ENCODE results near the gene ARHGAP44. TPM values are rescaled to one million over a fixed set of nuclear protein-coding genes. Genes with fewer than 3 reads are reported as not detected.

ARHGAP44 gene
- total and polyA plus RNA-seq, 2 experiments from 2014 or later: 5.8 to 16.4 TPM

- no peaks in the 10 kb centered on the region for H3K36me3 ChIP-seq (ENCODE audit: insufficient read depth)
- Mint-ChIP-seq H3K4me3 (no peak overlapping the region), H3K27ac (peak overlapping the region; percentile 53; the same call in 1 of the 2 replicates), H3K4me1 (peaks cover 9% of the 10 kb centered on the region; the same call in 2 of the 3 replicates), H3K9me3 (peaks cover 10% of the 10 kb centered on the region), H3K27me3 (ENCODE audit: insufficient read depth, low read depth, poor library complexity) (peaks cover under 1% of the 10 kb centered on the region), H3K36me3 (ENCODE audit: low read depth) (peaks cover 7% of the 10 kb centered on the region)
- TF ChIP-seq CREB1 (CRISPR knock-in tag; IDR thresholded peaks at IDR 0.05; ENCODE audit: low read depth) (no peak), STAT1 (IDR thresholded peaks at IDR 0.05; ENCODE audit: unreplicated experiment) (no peak), EZH2phosphoT487 (IDR thresholded peaks at IDR 0.05; ENCODE audit: unreplicated experiment) (no peak), REST (IDR thresholded peaks at IDR 0.05; ENCODE audit: unreplicated experiment) (no peak), POLR2AphosphoS5 (IDR thresholded peaks at IDR 0.05; ENCODE audit: low read depth) (no peak), CTCF (conservative IDR thresholded peaks at IDR 0.05; ENCODE audit: low read depth in 2 of 2) (no peak), NANOG (IDR thresholded peaks at IDR 0.05; ENCODE audit: borderline replicate concordance) (no peak)
- H3F3A ChIP-seq (replicated peaks; ENCODE audit: low read depth): no peaks in the 10 kb centered on the region
- peaks cover under 1% of the 10 kb centered on the region; the same call in 1 of the 2 replicates for H3K9me2 ChIP-seq (ENCODE audit: insufficient read depth)
- no peak overlapping the region for H3K4me2 ChIP-seq
- no peak overlapping the region for H3K27ac ChIP-seq (ENCODE audit: low read depth)
- H3K4me1 ChIP-seq (ENCODE audit: insufficient read depth): peaks cover 10% of the 10 kb centered on the region; the same call in 1 of the 2 replicates
- H3K27me3 ChIP-seq (ENCODE audit: insufficient read depth): no peaks in the 10 kb centered on the region
- H3K79me2 ChIP-seq (replicated peaks; ENCODE audit: insufficient read depth): peaks cover 24% of the 10 kb centered on the region
- no peak overlapping the region for H2AFZ ChIP-seq
- no peaks in the 10 kb centered on the region; the same call in 1 of the 2 replicates for H4K20me1 ChIP-seq (replicated peaks; ENCODE audit: insufficient read depth)
- DNase-seq (ENCODE audit: low spot score) (no peak), ATAC-seq (no peak)
- no peak overlapping the region for H3K4me3 ChIP-seq
Observed at GRCh38 chr17:12814718-12815117, 25.4 kb downstream of the ARHGAP44 start.

DNA sequence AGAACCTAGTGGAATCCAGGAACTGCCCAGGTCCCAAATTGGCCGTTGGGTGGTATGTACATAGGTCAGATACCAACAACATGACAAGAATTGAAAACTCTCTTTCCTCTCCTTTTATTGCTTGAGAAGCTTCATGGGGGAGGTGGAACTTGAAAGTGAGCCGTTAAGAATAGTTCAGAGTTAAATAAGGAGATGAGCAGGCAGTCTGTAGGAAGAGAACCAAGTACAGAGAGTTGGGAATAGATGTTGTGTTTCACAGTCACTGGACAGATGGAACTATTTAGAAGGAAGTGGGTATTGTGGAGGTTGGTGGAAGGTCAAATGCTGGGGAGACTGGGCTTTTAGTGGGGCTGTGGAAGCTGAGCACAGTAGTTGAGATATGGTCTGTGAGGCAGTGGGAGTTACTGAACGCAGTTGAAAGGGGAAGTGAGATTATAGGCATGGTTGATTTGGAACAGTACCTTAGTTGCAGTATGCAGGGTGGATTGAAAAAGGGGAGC, 26.4 kb downstream of the ARHGAP44 start:
- no peak overlapping the region for H3K27ac Mint-ChIP-seq
- no peaks in the 10 kb centered on the region for H3K27me3 ChIP-seq (ENCODE audit: insufficient read depth)
- H3K79me2 ChIP-seq (replicated peaks; ENCODE audit: insufficient read depth): peaks cover 16% of the 10 kb centered on the region
- no peaks in the 10 kb centered on the region; the same call in 2 of the 3 replicates for H3K36me3 Mint-ChIP-seq (ENCODE audit: low read depth)
- no peak overlapping the region for H2AFZ ChIP-seq
- H3K9me3 Mint-ChIP-seq: peaks cover 3% of the 10 kb centered on the region; the same call in 1 of the 3 replicates
- no peaks in the 10 kb centered on the region for H3K9me2 ChIP-seq (ENCODE audit: insufficient read depth)
- no peak overlapping the region for H3K4me3 ChIP-seq
- DNase-seq (ENCODE audit: low spot score): no peak
- H3K4me3 Mint-ChIP-seq: no peak overlapping the region
- H3K27me3 Mint-ChIP-seq (ENCODE audit: insufficient read depth, low read depth, poor library complexity): no peaks in the 10 kb centered on the region
- peaks cover 10% of the 10 kb centered on the region; the same call in 1 of the 2 replicates for H3K4me1 ChIP-seq (ENCODE audit: insufficient read depth)
- H3K4me1 Mint-ChIP-seq: peaks cover 9% of the 10 kb centered on the region; the same call in 2 of the 3 replicates
- H3K4me2 ChIP-seq: no peak overlapping the region
- no peak for ATAC-seq
- no peaks in the 10 kb centered on the region for H3K36me3 ChIP-seq (ENCODE audit: insufficient read depth)
- H3F3A ChIP-seq (replicated peaks; ENCODE audit: low read depth): no peaks in the 10 kb centered on the region
- H3K27ac ChIP-seq (ENCODE audit: low read depth): no peak overlapping the region
- H4K20me1 ChIP-seq (replicated peaks; ENCODE audit: insufficient read depth): no peaks in the 10 kb centered on the region; the same call in 1 of the 2 replicates
- TF ChIP-seq CTCF (conservative IDR thresholded peaks at IDR 0.05; ENCODE audit: low read depth in 2 of 2): no peak
- TF ChIP-seq, protein P1, sequence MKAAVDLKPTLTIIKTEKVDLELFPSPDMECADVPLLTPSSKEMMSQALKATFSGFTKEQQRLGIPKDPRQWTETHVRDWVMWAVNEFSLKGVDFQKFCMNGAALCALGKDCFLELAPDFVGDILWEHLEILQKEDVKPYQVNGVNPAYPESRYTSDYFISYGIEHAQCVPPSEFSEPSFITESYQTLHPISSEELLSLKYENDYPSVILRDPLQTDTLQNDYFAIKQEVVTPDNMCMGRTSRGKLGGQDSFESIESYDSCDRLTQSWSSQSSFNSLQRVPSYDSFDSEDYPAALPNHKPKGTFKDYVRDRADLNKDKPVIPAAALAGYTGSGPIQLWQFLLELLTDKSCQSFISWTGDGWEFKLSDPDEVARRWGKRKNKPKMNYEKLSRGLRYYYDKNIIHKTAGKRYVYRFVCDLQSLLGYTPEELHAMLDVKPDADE (IDR thresholded peaks at IDR 0.05): no peak

All from GM23338 (cell line).